GM23338 (cell line): ENCODE results near the gene COL21A1. TPM values are rescaled to one million over a fixed set of nuclear protein-coding genes. Genes with fewer than 3 reads are reported as not detected.

Source experiments
- ATAC-seq: fragments of 200-7000 bp; cut with Tn5 transposase; 3 replicates; pipeline ENCODE4 v1.9.1; 2020
- DNase-seq: peaks from one replicate; pipeline ENCODE4 v3.0.0-alpha.2; 2015; ENCODE audit warnings: low spot score
- H2AFZ ChIP-seq: fragments of 200-600 bp; sonication (generic); 2 replicates; pipeline ENCODE4 v1.8.0; 2016; ENCODE audit warnings: antibody characterized with exemption, mild to moderate bottlenecking, moderate library complexity
- H3F3A ChIP-seq: fragments of 200-600 bp; sonication (generic); replicated peaks from 2 replicates; pipeline ENCODE4 v1.8.0; 2017; ENCODE audit warnings: antibody characterized with exemption, mixed run types, low read depth
- H3K27ac ChIP-seq: fragments of 200-600 bp; sonication (generic); 2 replicates; pipeline ENCODE4 v1.6.1; 2016; ENCODE audit warnings: low read depth
- H3K27me3 ChIP-seq: fragments of 200-600 bp; sonication (generic); 2 replicates; pipeline ENCODE4 v1.8.0; 2016; ENCODE audit warnings: mild to moderate bottlenecking, mixed run types, moderate library complexity; ENCODE audit not compliant: insufficient read depth
- H3K36me3 ChIP-seq: fragments of 200-600 bp; sonication (generic); 2 replicates; pipeline ENCODE4 v1.8.0; 2016; ENCODE audit warnings: mild to moderate bottlenecking; ENCODE audit not compliant: insufficient read depth
- H3K4me1 ChIP-seq: fragments of 200-600 bp; sonication (generic); 2 replicates; pipeline ENCODE4 v1.8.0; 2016; ENCODE audit warnings: mild to moderate bottlenecking, moderate library complexity; ENCODE audit not compliant: insufficient read depth
- H3K4me2 ChIP-seq: fragments of 200-600 bp; sonication (generic); 2 replicates; pipeline ENCODE4 v1.7.1; 2017; ENCODE audit warnings: mixed run types
- H3K4me3 ChIP-seq: fragments of 200-600 bp; sonication (generic); 2 replicates; pipeline ENCODE4 v1.6.1; 2016; ENCODE audit warnings: mixed run types
- H3K79me2 ChIP-seq: fragments of 200-600 bp; sonication (generic); replicated peaks from 2 replicates; pipeline ENCODE4 v1.8.0; 2017; ENCODE audit warnings: mild to moderate bottlenecking; ENCODE audit not compliant: insufficient read depth
- H3K9me2 ChIP-seq: fragments of 200-600 bp; sonication (generic); 2 replicates; pipeline ENCODE4 v1.8.0; 2017; ENCODE audit not compliant: insufficient read depth
- H4K20me1 ChIP-seq: fragments of 200-600 bp; sonication (generic); replicated peaks from 2 replicates; pipeline ENCODE4 v1.8.0; 2017; ENCODE audit warnings: mild to moderate bottlenecking; ENCODE audit not compliant: insufficient read depth
- H3K27ac Mint-ChIP-seq: 2 replicates; pipeline ENCODE4 v1.8.0; 2020; ENCODE audit warnings: inconsistent platforms, mild to moderate bottlenecking, moderate library complexity, mixed read lengths
- H3K27me3 Mint-ChIP-seq: 3 replicates; pipeline ENCODE4 v1.8.0; 2022; ENCODE audit warnings: low read depth, mild to moderate bottlenecking, moderate library complexity, mixed read lengths, inconsistent platforms; ENCODE audit not compliant: insufficient read depth, poor library complexity
- H3K36me3 Mint-ChIP-seq: 3 replicates; pipeline ENCODE4 v1.8.0; 2021; ENCODE audit warnings: low read depth, mild to moderate bottlenecking, inconsistent platforms, moderate library complexity, mixed read lengths
- H3K4me1 Mint-ChIP-seq: 3 replicates; pipeline ENCODE4 v1.8.0; 2020; ENCODE audit warnings: mild to moderate bottlenecking, inconsistent platforms, mixed read lengths
- H3K4me3 Mint-ChIP-seq: 3 replicates; pipeline ENCODE4 v1.8.0; 2021; ENCODE audit warnings: moderate library complexity, mild to moderate bottlenecking, inconsistent platforms, mixed read lengths
- H3K9me3 Mint-ChIP-seq: 3 replicates; pipeline ENCODE4 v1.8.0; 2020; ENCODE audit warnings: moderate library complexity, mild to moderate bottlenecking, inconsistent platforms, mixed read lengths
- CREB1 ChIP-seq: fragments of 250-450 bp; sonication (Bioruptor Pico); IDR thresholded peaks from 2 replicates; pipeline ENCODE4 v1.5.0; 2020; ENCODE audit warnings: low read depth, mild to moderate bottlenecking, moderate library complexity
- ETS1 ChIP-seq: IDR thresholded peaks from 2 replicates; pipeline ENCODE4 v1.6.1; 2016; ENCODE audit warnings: antibody characterized with exemption
- EZH2 ChIP-seq: fragments of 200-600 bp; sonication (generic); IDR thresholded peaks from one replicate; pipeline ENCODE4 v1.8.0; 2017; ENCODE audit warnings: antibody characterized with exemption, mild to moderate bottlenecking, low read depth; ENCODE audit not compliant: unreplicated experiment
- EZH2phosphoT487 ChIP-seq: fragments of 200-600 bp; sonication (generic); IDR thresholded peaks from one replicate; pipeline ENCODE4 v1.8.1; 2018; ENCODE audit warnings: antibody characterized with exemption; ENCODE audit not compliant: unreplicated experiment
- JUNB ChIP-seq: IDR thresholded peaks from one replicate; pipeline ENCODE4 v1.6.1; 2016; ENCODE audit warnings: antibody characterized with exemption; ENCODE audit not compliant: unreplicated experiment
- POLR2AphosphoS5 ChIP-seq: IDR thresholded peaks from 2 replicates; pipeline ENCODE4 v1.6.1; 2016; ENCODE audit warnings: antibody characterized with exemption, low read depth
- STAT1 ChIP-seq: IDR thresholded peaks from one replicate; pipeline ENCODE4 v1.6.1; 2016; ENCODE audit warnings: antibody characterized with exemption; ENCODE audit not compliant: unreplicated experiment
- ZNF114 ChIP-seq: fragments of 250-450 bp; sonication (Bioruptor Pico); IDR thresholded peaks from 2 replicates; pipeline ENCODE4 v1.5.0; 2020; ENCODE audit warnings: mild to moderate bottlenecking, moderate library complexity
- ZNF331 ChIP-seq: fragments of 250-450 bp; sonication (Bioruptor Pico); IDR thresholded peaks from 2 replicates; pipeline ENCODE4 v1.5.0; 2020; ENCODE audit warnings: low read depth, mild to moderate bottlenecking, moderate library complexity
- ZNF462 ChIP-seq: fragments of 250-450 bp; sonication (Bioruptor Pico); IDR thresholded peaks from 2 replicates; pipeline ENCODE4 v1.5.0; 2020; ENCODE audit warnings: mild to moderate bottlenecking, moderate library complexity
- polyA plus RNA-seq: library from polyadenylated mRNA; unstranded; fragments of >200 nt; fragmentation: Nextera tagmentation; extraction: Ambion mirVana; gene quantifications from 2 replicates; pipeline ENCODE4 v1.2.1, GENCODE V29; 2016
- total RNA-seq: library from RNA; depleted of rRNA; stranded (reverse); fragments of >200 nt; shearing (Covaris generic); gene quantifications from 2 replicates; pipeline ENCODE4 v1.2.3, GENCODE V29; 2014

The COL21A1 gene
- total and polyA plus RNA-seq, 2 experiments from 2014 or later, result 5.0 to 6.2 TPM

- H4K20me1 ChIP-seq, result no peaks in the 10 kb centered on the region
- no peaks in the 10 kb centered on the region for H3K27me3 Mint-ChIP-seq
Observed at GRCh38 chr6:56048601-56049000, 198.8 kb downstream of the COL21A1 start.

GRCh38 chr6:56047931-56048540 lies 199.3 kb downstream of the COL21A1 start:
- H3K79me2 ChIP-seq, result no peaks in the 10 kb centered on the region
- DNase-seq (no peak), ATAC-seq (no peak)
- no peaks in the 10 kb centered on the region for H3K9me2 ChIP-seq
- no peaks in the 10 kb centered on the region for H3K36me3 ChIP-seq
- H3K4me2 ChIP-seq, result no peak overlapping the region
- no peak overlapping the region for H3K27ac Mint-ChIP-seq
- H3K27me3 Mint-ChIP-seq, result no peaks in the 10 kb centered on the region
- no peaks in the 10 kb centered on the region for H3F3A ChIP-seq
- peak overlapping the region; percentile 70 for H2AFZ ChIP-seq
- peaks cover 7% of the 10 kb centered on the region; the same call in 2 of the 3 replicates for H3K4me1 Mint-ChIP-seq
- TF ChIP-seq EZH2 (no peak), CREB1 (CRISPR knock-in tag) (no peak)
- H3K27me3 ChIP-seq, result no peaks in the 10 kb centered on the region
- no peaks in the 10 kb centered on the region for H4K20me1 ChIP-seq
- no peak overlapping the region for H3K4me3 ChIP-seq
- no peak overlapping the region for H3K27ac ChIP-seq
- no peaks in the 10 kb centered on the region for H3K4me1 ChIP-seq
- H3K9me3 Mint-ChIP-seq, result no peaks in the 10 kb centered on the region
- H3K4me3 Mint-ChIP-seq, result no peak overlapping the region
- H3K36me3 Mint-ChIP-seq, result no peaks in the 10 kb centered on the region

More at GRCh38 chr6:56048601-56049000, 198.8 kb downstream of the COL21A1 start:
- Histone ChIP-seq H3K9me2 (no peaks in the 10 kb centered on the region), H3K4me2 (no peak overlapping the region), H3K27ac (no peak overlapping the region), H2AFZ (peak overlapping the region; percentile 70; the same call in 1 of the 2 replicates), H3F3A (no peaks in the 10 kb centered on the region), H3K36me3 (no peaks in the 10 kb centered on the region), H3K27me3 (no peaks in the 10 kb centered on the region), H3K4me3 (no peak overlapping the region), H3K79me2 (no peaks in the 10 kb centered on the region), H3K4me1 (no peaks in the 10 kb centered on the region)
- DNase-seq, result no peak
- no peak overlapping the region for H3K27ac Mint-ChIP-seq
- peaks cover 7% of the 10 kb centered on the region; the same call in 2 of the 3 replicates for H3K4me1 Mint-ChIP-seq
- ATAC-seq, result no peak
- no peak overlapping the region for H3K4me3 Mint-ChIP-seq
- H3K9me3 Mint-ChIP-seq, result no peaks in the 10 kb centered on the region
- TF ChIP-seq POLR2AphosphoS5, result no peak
- no peak for TF ChIP-seq EZH2phosphoT487
- no peak for TF ChIP-seq ZNF114 (CRISPR knock-in tag)
- TF ChIP-seq STAT1, result no peak
- no peak for TF ChIP-seq JUNB
- TF ChIP-seq ZNF331 (CRISPR knock-in tag), result no peak
- TF ChIP-seq ETS1, result no peak
- H3K36me3 Mint-ChIP-seq, result no peaks in the 10 kb centered on the region

GRCh38 chr6:56046576-56046975 lies 200.8 kb downstream of the COL21A1 start:
- no peaks in the 10 kb centered on the region for H3K36me3 Mint-ChIP-seq
- no peaks in the 10 kb centered on the region for H3K79me2 ChIP-seq
- H3K4me1 ChIP-seq, result no peaks in the 10 kb centered on the region
- H3K36me3 ChIP-seq, result no peaks in the 10 kb centered on the region
- peaks cover 4% of the 10 kb centered on the region; the same call in 2 of the 3 replicates for H3K4me1 Mint-ChIP-seq
- H3K4me2 ChIP-seq, result no peak overlapping the region
- no peaks in the 10 kb centered on the region for H4K20me1 ChIP-seq
- H3K27ac Mint-ChIP-seq, result no peak overlapping the region
- H3K4me3 Mint-ChIP-seq, result no peak overlapping the region
- no peak overlapping the region for H2AFZ ChIP-seq
- no peaks in the 10 kb centered on the region for H3K27me3 ChIP-seq
- no peak overlapping the region for H3K4me3 ChIP-seq
- no peaks in the 10 kb centered on the region for H3K27me3 Mint-ChIP-seq
- no peak overlapping the region for H3K27ac ChIP-seq
- H3K9me3 Mint-ChIP-seq, result no peaks in the 10 kb centered on the region
- ATAC-seq (no peak), DNase-seq (no peak)
- H3K9me2 ChIP-seq, result no peaks in the 10 kb centered on the region
- H3F3A ChIP-seq, result no peaks in the 10 kb centered on the region
- TF ChIP-seq CREB1 (CRISPR knock-in tag) (no peak), ZNF462 (no peak), ZNF114 (CRISPR knock-in tag) (no peak)
